ENCODE results near the gene SLC25A29.
"Not testable (repeated sequence)": the region's sequence is repeated elsewhere in the genome, so short reads cannot be mapped to it uniquely, and the experiment has no call there.

The SLC25A29 gene

DNA sequence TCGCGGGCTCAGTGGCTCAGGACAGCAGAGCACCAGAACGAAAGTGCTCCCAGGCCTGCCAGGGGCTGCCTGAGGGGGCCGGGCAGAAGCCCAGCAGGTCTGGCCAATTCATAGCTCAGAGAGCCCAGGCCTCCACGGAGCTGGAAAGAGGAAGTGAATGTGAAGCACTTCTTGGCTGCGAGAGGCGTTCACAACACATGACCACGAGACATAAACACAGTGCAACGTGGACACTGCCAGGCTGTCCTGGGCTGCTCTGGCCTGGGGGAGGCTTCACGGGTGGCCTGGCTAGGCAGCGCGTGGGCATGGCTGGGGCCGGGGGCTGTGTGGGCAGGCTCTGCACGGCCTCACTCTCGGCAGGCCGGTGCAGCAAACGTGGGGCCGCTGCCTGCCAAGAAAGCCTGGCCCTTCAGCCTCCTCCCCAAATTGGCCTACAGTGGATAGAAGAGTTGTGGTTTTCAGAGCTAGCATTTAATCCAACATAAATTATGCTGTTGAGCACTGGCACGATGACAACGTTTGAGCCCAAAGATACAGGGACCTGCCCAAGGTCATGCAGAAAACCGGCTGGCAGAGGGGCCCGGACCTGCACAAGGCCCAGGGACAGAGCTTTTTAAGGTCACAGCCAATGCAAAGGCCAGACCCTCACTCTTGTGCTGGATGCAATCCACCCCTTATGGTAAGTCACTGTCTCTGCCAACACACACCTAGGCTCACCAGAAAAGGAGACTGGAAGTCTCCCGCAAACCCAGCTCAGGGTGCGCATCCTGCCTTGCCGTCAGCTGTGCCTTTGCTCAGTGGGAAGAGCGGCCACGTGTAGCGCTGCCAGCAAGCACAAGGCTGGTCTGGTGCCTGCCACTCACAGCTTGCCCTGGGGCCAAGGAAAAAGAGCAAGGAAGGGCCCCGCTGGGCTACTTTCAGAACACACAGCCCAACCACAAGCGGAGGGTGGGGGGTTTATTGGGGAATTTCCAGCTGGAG is 8.6 kb downstream of the SLC25A29 start:
- Histone ChIP-seq H3K36me3 (ENCODE audit: control insufficient read depth, insufficient read depth, low read length) (peaks cover 47% of the 10 kb centered on the region), H3K4me1 (ENCODE audit: control insufficient read depth, insufficient read depth, low read length) (no peaks in the 10 kb centered on the region), H3K27ac (ENCODE audit: low read depth, low read length) (no peak overlapping the region), H3K27me3 (ENCODE audit: control insufficient read depth, insufficient read depth, low read length) (no peaks in the 10 kb centered on the region), H3K4me3 (ENCODE audit: low read depth, low read length) (no peak overlapping the region), H3K9me3 (ENCODE audit: control insufficient read depth, insufficient read depth, low read length) (no peaks in the 10 kb centered on the region), H3K9ac (ENCODE audit: low read depth, low read length) (no peak overlapping the region)

DNA sequence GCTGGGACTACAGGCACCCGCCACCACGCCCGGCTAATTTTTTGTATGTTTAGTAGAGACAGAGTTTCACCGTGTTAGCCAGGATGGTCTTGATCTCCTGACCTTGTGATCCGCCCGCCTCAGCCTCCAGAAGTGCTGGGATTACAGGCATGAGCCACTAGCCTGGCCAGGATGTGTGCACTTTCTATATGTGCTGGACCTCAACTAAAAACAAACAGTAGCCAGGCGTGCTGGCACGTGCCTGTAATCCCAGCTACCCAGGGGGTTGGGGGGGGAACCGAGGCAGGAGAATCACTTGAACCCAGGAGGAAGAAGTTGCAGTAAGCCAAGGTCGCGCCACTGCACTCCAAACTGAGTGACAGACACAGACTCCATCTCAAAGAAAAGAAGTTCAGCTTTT is 9.5 kb downstream of the SLC25A29 start:
- H3K4me3 ChIP-seq (ENCODE audit: low read depth, low read length); H3K27ac ChIP-seq (ENCODE audit: low read depth, low read length); H3K9me3 ChIP-seq (ENCODE audit: control insufficient read depth, insufficient read depth, low read length); H3K4me1 ChIP-seq (ENCODE audit: control insufficient read depth, insufficient read depth, low read length); H3K9ac ChIP-seq (ENCODE audit: low read depth, low read length); H3K27me3 ChIP-seq (ENCODE audit: control insufficient read depth, insufficient read depth, low read length): not testable (repeated sequence)
- H3K36me3 ChIP-seq (ENCODE audit: control insufficient read depth, insufficient read depth, low read length): peaks cover 54% of the 10 kb centered on the region

DNA sequence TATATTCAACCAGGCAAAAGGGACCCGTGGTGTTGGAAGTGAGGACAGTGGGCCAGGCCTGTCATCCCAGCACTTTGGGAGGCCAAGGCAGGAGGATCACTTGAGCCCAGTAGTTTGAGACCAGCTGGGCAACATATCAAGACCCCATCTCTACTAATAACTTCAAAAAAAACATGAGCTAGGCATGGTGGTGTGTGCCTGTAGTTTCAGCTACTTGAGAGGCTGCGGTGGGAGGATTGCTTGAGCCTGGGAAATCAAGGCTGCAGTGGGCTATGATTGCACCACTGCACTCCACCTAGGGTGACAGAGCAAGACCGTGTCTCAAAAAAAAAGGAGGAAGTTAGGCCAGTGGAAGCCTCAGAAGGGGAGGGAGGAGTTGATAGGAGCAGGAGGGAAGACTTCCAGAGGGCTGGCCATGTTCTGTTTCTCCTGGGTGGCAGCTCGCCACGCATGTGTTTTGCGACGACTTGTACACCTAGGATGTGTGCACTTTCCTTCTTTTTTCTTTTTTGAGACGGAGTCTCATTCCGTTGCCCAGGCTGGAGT is 10.1 kb downstream of the SLC25A29 start:
- Histone ChIP-seq H3K27ac (ENCODE audit: low read depth, low read length) (no peak overlapping the region), H3K9me3 (ENCODE audit: control insufficient read depth, insufficient read depth, low read length) (no peaks in the 10 kb centered on the region), H3K9ac (ENCODE audit: low read depth, low read length) (no peak overlapping the region), H3K4me3 (ENCODE audit: low read depth, low read length) (no peak overlapping the region), H3K36me3 (ENCODE audit: control insufficient read depth, insufficient read depth, low read length) (peaks cover 59% of the 10 kb centered on the region), H3K27me3 (ENCODE audit: control insufficient read depth, insufficient read depth, low read length) (no peaks in the 10 kb centered on the region), H3K4me1 (ENCODE audit: control insufficient read depth, insufficient read depth, low read length) (no peaks in the 10 kb centered on the region)

DNA sequence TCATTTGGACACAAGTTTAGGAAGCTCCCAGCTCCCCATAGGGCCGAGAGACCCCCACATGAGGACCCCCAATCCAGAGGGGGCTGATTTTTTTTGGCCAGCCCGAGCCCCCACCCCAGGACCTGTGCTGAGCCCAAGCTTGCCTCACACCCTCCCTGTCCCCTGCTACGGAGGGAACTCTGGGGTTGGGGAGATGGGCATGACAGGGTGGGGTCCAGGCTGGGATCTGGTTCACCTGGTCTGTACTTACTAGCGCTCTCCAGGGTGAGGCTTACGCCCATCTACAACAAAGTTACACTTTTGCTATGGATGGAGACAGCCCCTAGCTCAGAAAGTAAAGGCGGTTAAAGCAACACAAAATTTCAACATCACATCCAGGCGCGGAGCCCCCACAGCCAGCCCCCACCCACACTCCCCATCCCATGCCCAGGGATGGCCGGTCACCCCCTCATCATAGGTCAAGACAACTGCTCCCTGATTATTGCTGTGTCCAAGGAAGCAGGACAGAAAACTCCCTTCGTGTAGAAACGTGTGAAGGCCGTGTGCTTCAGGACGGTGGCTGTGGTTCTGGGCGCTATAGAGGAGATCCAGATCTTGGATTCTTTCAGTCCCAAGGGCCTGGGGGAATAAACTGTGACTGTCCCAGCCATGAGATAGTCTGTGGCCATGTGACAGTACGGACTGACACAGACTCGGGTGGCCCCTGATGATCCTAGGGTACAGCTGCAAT is 10.7 kb downstream of the SLC25A29 start:
- Histone ChIP-seq H3K4me3 (ENCODE audit: low read depth, low read length) (no peak overlapping the region), H3K9me3 (ENCODE audit: control insufficient read depth, insufficient read depth, low read length) (no peaks in the 10 kb centered on the region), H3K9ac (ENCODE audit: low read depth, low read length) (no peak overlapping the region), H3K27me3 (ENCODE audit: control insufficient read depth, insufficient read depth, low read length) (no peaks in the 10 kb centered on the region), H3K36me3 (ENCODE audit: control insufficient read depth, insufficient read depth, low read length) (peaks cover 64% of the 10 kb centered on the region), H3K4me1 (ENCODE audit: control insufficient read depth, insufficient read depth, low read length) (no peaks in the 10 kb centered on the region), H3K27ac (ENCODE audit: low read depth, low read length) (no peak overlapping the region)

DNA sequence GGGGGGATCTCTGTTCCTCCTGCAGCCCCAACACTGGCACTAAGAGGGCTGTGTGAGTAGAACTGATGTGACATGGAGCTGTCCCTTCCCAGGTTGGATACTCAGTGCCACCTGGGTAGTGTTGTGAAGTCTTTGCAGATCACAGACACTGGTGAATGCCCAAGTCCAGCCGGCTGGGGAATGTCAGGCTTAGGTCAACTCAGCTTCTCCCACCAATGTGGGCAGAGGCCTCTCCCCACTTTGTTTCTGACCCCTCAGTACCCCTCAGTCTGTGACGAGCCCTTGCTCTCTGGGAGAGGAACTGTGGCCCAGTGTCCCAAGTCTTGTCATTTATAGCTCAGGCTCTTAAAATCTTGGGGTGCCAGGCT is 11.3 kb downstream of the SLC25A29 start:
- H3K27ac ChIP-seq (ENCODE audit: low read depth, low read length): no peak overlapping the region
- H3K4me3 ChIP-seq (ENCODE audit: low read depth, low read length): no peak overlapping the region
- no peaks in the 10 kb centered on the region for H3K4me1 ChIP-seq (ENCODE audit: control insufficient read depth, insufficient read depth, low read length)
- H3K27me3 ChIP-seq (ENCODE audit: control insufficient read depth, insufficient read depth, low read length): no peaks in the 10 kb centered on the region
- no peak overlapping the region for H3K9ac ChIP-seq (ENCODE audit: low read depth, low read length)
- H3K9me3 ChIP-seq (ENCODE audit: control insufficient read depth, insufficient read depth, low read length): no peaks in the 10 kb centered on the region
- peaks cover 66% of the 10 kb centered on the region for H3K36me3 ChIP-seq (ENCODE audit: control insufficient read depth, insufficient read depth, low read length)

DNA sequence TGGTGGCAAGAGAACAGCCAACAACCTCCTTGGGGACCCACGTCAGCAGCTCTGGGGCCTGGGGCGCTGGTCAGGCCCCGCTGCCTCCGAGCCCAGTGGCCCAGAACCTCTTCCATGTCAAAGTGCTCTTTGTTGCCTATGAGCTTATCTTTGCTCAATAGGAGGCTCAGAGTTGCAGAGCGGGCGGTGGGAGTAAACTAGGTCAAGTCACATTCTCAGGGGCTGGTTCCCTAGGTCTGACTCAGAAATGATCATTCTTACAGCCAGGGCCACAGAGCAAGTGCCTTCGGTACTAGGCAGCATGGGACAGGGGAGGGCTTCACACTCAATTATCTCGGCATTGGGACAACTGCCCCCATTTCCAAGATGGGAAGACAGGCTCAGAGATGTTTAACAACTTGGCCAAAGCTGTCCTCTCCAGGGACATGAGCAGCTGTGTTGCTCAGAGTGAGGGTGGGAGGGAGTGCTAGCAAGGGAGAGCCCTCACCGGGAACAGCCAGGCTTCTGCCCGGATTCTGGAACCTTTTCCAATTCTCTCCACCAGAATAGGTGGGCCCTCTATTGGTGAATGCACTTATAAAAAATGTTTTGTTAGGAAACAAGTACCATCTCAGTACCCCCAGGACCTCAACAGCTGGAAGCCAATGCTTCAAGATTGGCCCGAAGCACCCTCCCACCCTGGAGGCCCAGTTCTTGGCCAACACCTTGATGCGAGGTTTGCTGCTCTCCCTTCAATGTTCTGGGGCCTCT is 11.9 kb downstream of the SLC25A29 start:
- no peak overlapping the region for H3K27ac ChIP-seq (ENCODE audit: low read depth, low read length)
- no peak overlapping the region for H3K9ac ChIP-seq (ENCODE audit: low read depth, low read length)
- H3K36me3 ChIP-seq (ENCODE audit: control insufficient read depth, insufficient read depth, low read length): peaks cover 65% of the 10 kb centered on the region
- H3K4me3 ChIP-seq (ENCODE audit: low read depth, low read length): no peak overlapping the region
- H3K4me1 ChIP-seq (ENCODE audit: control insufficient read depth, insufficient read depth, low read length): no peaks in the 10 kb centered on the region
- no peaks in the 10 kb centered on the region for H3K27me3 ChIP-seq (ENCODE audit: control insufficient read depth, insufficient read depth, low read length)
- H3K9me3 ChIP-seq (ENCODE audit: control insufficient read depth, insufficient read depth, low read length): no peaks in the 10 kb centered on the region

DNA sequence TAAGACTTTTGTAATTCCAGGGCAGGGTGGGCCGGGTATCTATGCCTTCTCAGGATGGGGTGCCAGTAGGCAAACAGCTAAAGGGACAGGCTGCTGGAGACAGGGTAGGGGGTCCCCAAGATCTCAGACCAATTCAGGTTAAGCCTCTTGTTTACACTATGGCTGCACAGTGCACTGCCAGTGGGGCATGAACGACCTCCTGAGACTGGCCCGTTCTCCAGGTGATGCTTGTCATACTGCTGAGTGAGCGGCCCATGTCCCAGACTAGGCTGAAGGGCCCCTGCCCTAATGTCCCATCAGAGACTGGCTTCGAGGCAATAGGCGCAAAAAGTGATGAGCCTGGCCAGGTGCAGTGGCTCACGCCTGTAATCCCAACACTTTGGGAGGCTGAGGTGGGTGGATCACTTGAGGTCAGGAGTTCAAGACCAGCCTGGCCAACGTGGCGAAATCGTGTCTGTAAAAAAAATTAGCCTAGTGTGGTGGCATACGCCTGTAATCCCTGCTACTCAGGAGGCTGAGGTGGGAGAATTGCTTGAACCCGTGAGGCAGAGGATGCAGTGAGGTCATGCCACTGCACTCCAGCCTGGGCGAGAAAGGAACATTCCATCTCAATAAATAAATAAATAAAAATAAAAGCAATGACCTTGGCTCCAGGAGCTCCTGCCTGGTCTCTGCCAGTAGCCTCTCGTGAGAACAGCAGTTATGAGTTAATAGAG is 12.6 kb downstream of the SLC25A29 start:
- peaks cover 63% of the 10 kb centered on the region for H3K36me3 ChIP-seq (ENCODE audit: control insufficient read depth, insufficient read depth, low read length)
- no peak overlapping the region for H3K27ac ChIP-seq (ENCODE audit: low read depth, low read length)
- no peak overlapping the region for H3K9ac ChIP-seq (ENCODE audit: low read depth, low read length)
- H3K4me1 ChIP-seq (ENCODE audit: control insufficient read depth, insufficient read depth, low read length): no peaks in the 10 kb centered on the region
- H3K27me3 ChIP-seq (ENCODE audit: control insufficient read depth, insufficient read depth, low read length): no peaks in the 10 kb centered on the region
- no peak overlapping the region for H3K4me3 ChIP-seq (ENCODE audit: low read depth, low read length)
- H3K9me3 ChIP-seq (ENCODE audit: control insufficient read depth, insufficient read depth, low read length): no peaks in the 10 kb centered on the region

DNA sequence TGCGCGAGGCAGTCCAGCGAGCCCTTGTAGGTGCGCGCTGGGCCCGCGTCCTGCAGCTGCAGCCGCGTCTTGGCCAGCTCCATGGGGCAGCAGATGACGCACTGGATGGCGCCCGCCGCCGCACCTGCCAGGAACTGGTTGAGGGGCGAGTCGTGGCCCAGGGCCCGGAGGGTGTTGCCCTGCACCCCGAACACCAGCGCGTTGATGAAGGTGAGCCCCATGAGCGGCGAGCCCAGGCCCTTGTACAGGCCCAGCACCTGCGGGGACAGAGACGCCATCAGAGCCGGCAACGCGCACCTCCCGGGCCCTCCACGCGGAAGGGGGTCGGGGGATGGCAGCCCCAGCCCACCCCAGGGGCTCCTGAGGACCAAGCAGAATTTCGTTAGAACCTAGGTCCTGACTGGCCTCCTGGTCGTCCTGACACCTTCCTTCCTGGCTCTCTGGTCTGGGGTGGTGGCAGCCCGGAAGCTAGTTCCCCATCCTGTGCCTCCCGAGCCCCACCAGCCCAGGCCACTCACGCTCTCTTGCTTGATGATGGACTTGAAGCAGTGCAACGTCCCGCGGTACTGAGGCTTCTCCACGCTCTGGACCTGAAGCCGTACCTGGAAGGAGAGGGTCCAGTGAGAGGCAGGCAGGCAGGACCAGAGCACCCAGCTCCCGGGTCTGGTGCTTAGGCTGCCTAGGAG is 13.3 kb downstream of the SLC25A29 start:
- no peaks in the 10 kb centered on the region for H3K4me1 ChIP-seq (ENCODE audit: control insufficient read depth, insufficient read depth, low read length)
- no peaks in the 10 kb centered on the region for H3K27me3 ChIP-seq (ENCODE audit: control insufficient read depth, insufficient read depth, low read length)
- no peak overlapping the region for H3K9ac ChIP-seq (ENCODE audit: low read depth, low read length)

DNA sequence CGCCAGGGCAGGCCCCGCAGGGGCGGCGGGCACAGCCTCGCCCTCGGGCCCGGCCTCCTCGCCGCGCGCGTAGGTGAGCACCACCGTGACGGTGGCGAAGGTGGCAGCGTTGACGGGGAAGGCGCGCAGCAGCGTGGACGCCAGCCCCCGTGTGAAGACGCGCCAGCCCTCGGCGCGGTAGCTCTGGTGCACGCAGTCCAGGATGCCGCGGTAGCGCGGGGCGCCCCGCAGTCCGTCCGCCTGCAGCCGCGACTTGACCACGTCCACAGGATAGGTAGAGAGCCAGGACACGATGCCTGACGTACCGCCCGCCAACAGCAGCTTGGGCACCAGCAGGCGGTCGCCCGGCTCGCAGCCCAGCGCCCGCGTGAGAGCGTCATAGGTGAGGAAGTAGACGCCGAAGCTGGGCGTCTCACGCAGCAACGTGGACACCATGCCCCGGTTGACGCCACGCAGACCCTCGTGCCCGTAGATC is 13.9 kb downstream of the SLC25A29 start:
- Histone ChIP-seq H3K9ac (ENCODE audit: low read depth, low read length) (no peak overlapping the region), H3K4me1 (ENCODE audit: control insufficient read depth, insufficient read depth, low read length) (no peaks in the 10 kb centered on the region), H3K36me3 (ENCODE audit: control insufficient read depth, insufficient read depth, low read length) (peaks cover 52% of the 10 kb centered on the region), H3K9me3 (ENCODE audit: control insufficient read depth, insufficient read depth, low read length) (no peaks in the 10 kb centered on the region), H3K27me3 (ENCODE audit: control insufficient read depth, insufficient read depth, low read length) (no peaks in the 10 kb centered on the region), H3K27ac (ENCODE audit: low read depth, low read length) (no peak overlapping the region), H3K4me3 (ENCODE audit: low read depth, low read length) (no peak overlapping the region)

More for the DNA sequence above, 13.3 kb downstream of the SLC25A29 start:
- Histone ChIP-seq H3K4me3 (ENCODE audit: low read depth, low read length) (no peak overlapping the region), H3K36me3 (ENCODE audit: control insufficient read depth, insufficient read depth, low read length) (peaks cover 56% of the 10 kb centered on the region), H3K27ac (ENCODE audit: low read depth, low read length) (no peak overlapping the region), H3K9me3 (ENCODE audit: control insufficient read depth, insufficient read depth, low read length) (no peaks in the 10 kb centered on the region)

Measured in HUES48 (cell line).